HepG2 (cell line): ENCODE results near the gene CDK10. TPM values are rescaled to one million over a fixed set of nuclear protein-coding genes. Genes with fewer than 3 reads are reported as not detected.

Source experiments
- BRD4 ChIP-seq: sonication (generic); formaldehyde crosslinking; IDR thresholded peaks from 2 replicates; pipeline ENCODE4 v1.4.0; 2020; ENCODE audit warnings: missing genetic modification reagents
- CBX5 ChIP-seq: sonication (generic); formaldehyde crosslinking; IDR thresholded peaks from 2 replicates; pipeline ENCODE4 v1.4.0; 2020; ENCODE audit warnings: missing genetic modification reagents, borderline replicate concordance
- DPF2 ChIP-seq: sonication (generic); formaldehyde crosslinking; IDR thresholded peaks from 2 replicates; pipeline ENCODE4 v1.4.0; 2020; ENCODE audit warnings: mild to moderate bottlenecking, low read depth, missing genetic modification reagents, borderline replicate concordance
- ETV6 ChIP-seq: sonication (generic); formaldehyde crosslinking; conservative IDR thresholded peaks from 2 replicates; pipeline ENCODE4 v1.4.0; 2020; ENCODE audit warnings: missing genetic modification reagents
- KLF9 ChIP-seq: IDR thresholded peaks from 2 replicates; pipeline ENCODE4 v1.6.1; 2016; ENCODE audit warnings: low read depth
- MXD4 ChIP-seq: IDR thresholded peaks from 2 replicates; pipeline ENCODE4 v1.6.1; 2016; ENCODE audit warnings: mild to moderate bottlenecking, missing biosample characterization, missing genetic modification reagents
- RARA ChIP-seq: IDR thresholded peaks from 2 replicates; pipeline ENCODE4 v1.6.1; 2016; ENCODE audit warnings: missing genetic modification reagents, missing compliant biosample characterization
- SMARCC2 ChIP-seq: fragments of 450-650 bp; IDR thresholded peaks from 2 replicates; pipeline ENCODE4 v1.6.1; 2017; ENCODE audit warnings: antibody characterized with exemption, mild to moderate bottlenecking
- TOPORS ChIP-seq: sonication (generic); formaldehyde crosslinking; IDR thresholded peaks from 2 replicates; pipeline ENCODE4 v1.8.0; 2023; ENCODE audit warnings: mild to moderate bottlenecking, missing genetic modification reagents
- ZBTB42 ChIP-seq: sonication (generic); formaldehyde crosslinking; IDR thresholded peaks from 2 replicates; pipeline ENCODE4 v1.5.0; 2020; ENCODE audit warnings: mild to moderate bottlenecking, missing genetic modification reagents
- ZNF20 ChIP-seq: sonication (generic); formaldehyde crosslinking; IDR thresholded peaks from 2 replicates; pipeline ENCODE4 v1.4.0; 2020; ENCODE audit warnings: mild to moderate bottlenecking, moderate library complexity, missing genetic modification reagents
- ZNF34 ChIP-seq: sonication (generic); formaldehyde crosslinking; IDR thresholded peaks from 2 replicates; pipeline ENCODE4 v1.4.0; 2020; ENCODE audit warnings: mild to moderate bottlenecking, missing genetic modification reagents, borderline replicate concordance
- ZNF644 ChIP-seq: IDR thresholded peaks from 2 replicates; pipeline ENCODE4 v1.6.1; 2016; ENCODE audit warnings: low read depth
- ZSCAN30 ChIP-seq: sonication (generic); formaldehyde crosslinking; IDR thresholded peaks from 2 replicates; pipeline ENCODE4 v1.5.0; 2020; ENCODE audit warnings: mild to moderate bottlenecking, missing genetic modification reagents
- polyA plus RNA-seq, 8 experiments: library from polyadenylated mRNA; depleted of rRNA in 3 of 8; stranded (reverse) in 7 of 8; unstranded in 1 of 8; fragments of >200 nt; fragmentation: Illumina TruSeq in 4 of 8; extraction: Trizol in 4 of 8; gene quantifications; 2 replicates each; pipeline versions ENCODE4 v1.2.1 to v1.2.3, GENCODE V29; 2011 to 2016; ENCODE audit warnings: low read depth in 4 of 8, missing spikeins in 1 of 8, mixed read lengths in 1 of 8; ENCODE audit not compliant: insufficient read depth in 1 of 8
- total RNA-seq, 5 experiments: library from RNA; depleted of rRNA; stranded (reverse); fragments of >200 nt; fragmentation: Illumina TruSeq; extraction: Trizol; gene quantifications; 2 replicates each; pipeline ENCODE4 v1.2.3, GENCODE V29; 2016; ENCODE audit warnings: low read depth in 1 of 5
- TF ChIP-seq, protein P1 (sequence below): sonication (generic); formaldehyde crosslinking; IDR thresholded peaks from 2 replicates; pipeline ENCODE4 v1.9.0; 2022; ENCODE audit warnings: low read depth, missing genetic modification reagents
- TF ChIP-seq, protein P2 (sequence below): sonication (generic); formaldehyde crosslinking; IDR thresholded peaks from 2 replicates; pipeline ENCODE4 v1.8.1; 2023; ENCODE audit warnings: mild to moderate bottlenecking, missing genetic modification reagents
- TF ChIP-seq, protein P3 (sequence below): sonication (generic); formaldehyde crosslinking; conservative IDR thresholded peaks from 2 replicates; pipeline ENCODE4 v1.4.0; 2020; ENCODE audit warnings: mild to moderate bottlenecking, missing genetic modification reagents, moderate library complexity
- TF ChIP-seq, protein P4 (sequence below): sonication (generic); formaldehyde crosslinking; IDR thresholded peaks from 2 replicates; pipeline ENCODE4 v1.8.0; 2022; ENCODE audit warnings: mild to moderate bottlenecking, missing genetic modification reagents, moderate library complexity
- TF ChIP-seq, protein P5 (sequence below): sonication (generic); IDR thresholded peaks from 2 replicates; pipeline ENCODE4 v1.6.1; 2016; ENCODE audit warnings: low read depth, borderline replicate concordance

Gene CDK10
- total and polyA plus RNA-seq, 2 of the 13 experiments (the other 11 are each of a cell fraction or from before 2014, with no cell fraction given): 2.5 to 3.9 TPM

DNA sequence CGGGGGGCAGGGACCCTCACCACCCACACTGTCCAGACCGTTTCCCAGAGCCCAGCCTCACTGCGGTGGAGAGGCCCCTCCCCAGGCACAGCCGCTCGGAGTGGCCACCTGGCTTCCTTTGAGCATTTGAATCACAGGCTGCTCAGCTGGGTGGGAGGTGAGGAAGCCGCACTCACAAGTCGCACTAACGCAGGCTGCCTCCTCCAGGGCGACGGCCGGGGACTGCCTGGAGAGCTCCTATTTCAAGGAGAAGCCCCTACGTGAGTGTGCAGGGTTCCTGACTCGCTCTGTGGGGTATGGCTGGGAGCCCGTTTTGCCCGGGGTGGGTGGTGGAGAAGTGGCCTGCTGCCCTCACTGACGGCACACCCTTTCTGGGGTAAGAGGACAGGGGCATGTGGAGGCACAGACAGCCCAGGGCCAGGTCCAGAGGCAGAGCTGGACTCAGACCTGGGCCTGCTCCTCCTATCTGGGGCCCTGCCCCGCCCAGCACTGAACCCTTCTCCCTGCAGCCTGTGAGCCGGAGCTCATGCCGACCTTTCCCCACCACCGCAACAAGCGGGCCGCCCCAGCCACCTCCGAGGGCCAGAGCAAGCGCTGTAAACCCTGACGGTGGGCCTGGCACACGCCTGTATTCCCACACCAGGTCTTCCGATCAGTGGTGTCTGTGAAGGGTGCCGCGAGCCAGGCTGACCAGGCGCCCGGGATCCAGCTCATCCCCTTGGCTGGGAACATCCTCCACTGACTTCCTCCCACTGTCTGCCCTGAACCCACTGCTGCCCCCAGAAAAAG, 8.8 kb downstream of the CDK10 start (continued):
- TF ChIP-seq DPF2 (CRISPR knock-in tag): no peak
- no peak for TF ChIP-seq ZNF34
- TF ChIP-seq BRD4 (CRISPR knock-in tag): no peak
- TF ChIP-seq, protein P1, sequence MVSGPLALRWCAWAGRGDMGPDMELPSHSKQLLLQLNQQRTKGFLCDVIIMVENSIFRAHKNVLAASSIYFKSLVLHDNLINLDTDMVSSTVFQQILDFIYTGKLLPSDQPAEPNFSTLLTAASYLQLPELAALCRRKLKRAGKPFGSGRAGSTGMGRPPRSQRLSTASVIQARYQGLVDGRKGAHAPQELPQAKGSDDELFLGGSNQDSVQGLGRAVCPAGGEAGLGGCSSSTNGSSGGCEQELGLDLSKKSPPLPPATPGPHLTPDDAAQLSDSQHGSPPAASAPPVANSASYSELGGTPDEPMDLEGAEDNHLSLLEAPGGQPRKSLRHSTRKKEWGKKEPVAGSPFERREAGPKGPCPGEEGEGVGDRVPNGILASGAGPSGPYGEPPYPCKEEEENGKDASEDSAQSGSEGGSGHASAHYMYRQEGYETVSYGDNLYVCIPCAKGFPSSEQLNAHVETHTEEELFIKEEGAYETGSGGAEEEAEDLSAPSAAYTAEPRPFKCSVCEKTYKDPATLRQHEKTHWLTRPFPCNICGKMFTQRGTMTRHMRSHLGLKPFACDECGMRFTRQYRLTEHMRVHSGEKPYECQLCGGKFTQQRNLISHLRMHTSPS (CRISPR knock-in tag): no peak; the same call in 1 of the 2 replicates
- no peak for TF ChIP-seq RARA (CRISPR knock-in tag)
- TF ChIP-seq MXD4 (CRISPR knock-in tag): no peak
- no peak for TF ChIP-seq SMARCC2
- TF ChIP-seq, protein P2, sequence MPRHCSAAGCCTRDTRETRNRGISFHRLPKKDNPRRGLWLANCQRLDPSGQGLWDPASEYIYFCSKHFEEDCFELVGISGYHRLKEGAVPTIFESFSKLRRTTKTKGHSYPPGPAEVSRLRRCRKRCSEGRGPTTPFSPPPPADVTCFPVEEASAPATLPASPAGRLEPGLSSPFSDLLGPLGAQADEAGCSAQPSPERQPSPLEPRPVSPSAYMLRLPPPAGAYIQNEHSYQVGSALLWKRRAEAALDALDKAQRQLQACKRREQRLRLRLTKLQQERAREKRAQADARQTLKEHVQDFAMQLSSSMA: peak; percentile 29; the same call in 1 of the 2 replicates
- no peak for TF ChIP-seq ZSCAN30 (CRISPR knock-in tag)
- TF ChIP-seq KLF9: no peak
- peak; percentile 86; the same call in 1 of the 2 replicates for TF ChIP-seq TOPORS (CRISPR knock-in tag)
- TF ChIP-seq CBX5 (CRISPR knock-in tag): no peak
- 0 out of 2 replicates have a peak, but pooled peaks have one; percentile 70 for TF ChIP-seq ETV6
- no peak for TF ChIP-seq ZNF20
- TF ChIP-seq, protein P3, sequence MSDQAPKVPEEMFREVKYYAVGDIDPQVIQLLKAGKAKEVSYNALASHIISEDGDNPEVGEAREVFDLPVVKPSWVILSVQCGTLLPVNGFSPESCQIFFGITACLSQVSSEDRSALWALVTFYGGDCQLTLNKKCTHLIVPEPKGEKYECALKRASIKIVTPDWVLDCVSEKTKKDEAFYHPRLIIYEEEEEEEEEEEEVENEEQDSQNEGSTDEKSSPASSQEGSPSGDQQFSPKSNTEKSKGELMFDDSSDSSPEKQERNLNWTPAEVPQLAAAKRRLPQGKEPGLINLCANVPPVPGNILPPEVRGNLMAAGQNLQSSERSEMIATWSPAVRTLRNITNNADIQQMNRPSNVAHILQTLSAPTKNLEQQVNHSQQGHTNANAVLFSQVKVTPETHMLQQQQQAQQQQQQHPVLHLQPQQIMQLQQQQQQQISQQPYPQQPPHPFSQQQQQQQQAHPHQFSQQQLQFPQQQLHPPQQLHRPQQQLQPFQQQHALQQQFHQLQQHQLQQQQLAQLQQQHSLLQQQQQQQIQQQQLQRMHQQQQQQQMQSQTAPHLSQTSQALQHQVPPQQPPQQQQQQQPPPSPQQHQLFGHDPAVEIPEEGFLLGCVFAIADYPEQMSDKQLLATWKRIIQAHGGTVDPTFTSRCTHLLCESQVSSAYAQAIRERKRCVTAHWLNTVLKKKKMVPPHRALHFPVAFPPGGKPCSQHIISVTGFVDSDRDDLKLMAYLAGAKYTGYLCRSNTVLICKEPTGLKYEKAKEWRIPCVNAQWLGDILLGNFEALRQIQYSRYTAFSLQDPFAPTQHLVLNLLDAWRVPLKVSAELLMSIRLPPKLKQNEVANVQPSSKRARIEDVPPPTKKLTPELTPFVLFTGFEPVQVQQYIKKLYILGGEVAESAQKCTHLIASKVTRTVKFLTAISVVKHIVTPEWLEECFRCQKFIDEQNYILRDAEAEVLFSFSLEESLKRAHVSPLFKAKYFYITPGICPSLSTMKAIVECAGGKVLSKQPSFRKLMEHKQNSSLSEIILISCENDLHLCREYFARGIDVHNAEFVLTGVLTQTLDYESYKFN: peak; percentile 60
- TF ChIP-seq, protein P4, sequence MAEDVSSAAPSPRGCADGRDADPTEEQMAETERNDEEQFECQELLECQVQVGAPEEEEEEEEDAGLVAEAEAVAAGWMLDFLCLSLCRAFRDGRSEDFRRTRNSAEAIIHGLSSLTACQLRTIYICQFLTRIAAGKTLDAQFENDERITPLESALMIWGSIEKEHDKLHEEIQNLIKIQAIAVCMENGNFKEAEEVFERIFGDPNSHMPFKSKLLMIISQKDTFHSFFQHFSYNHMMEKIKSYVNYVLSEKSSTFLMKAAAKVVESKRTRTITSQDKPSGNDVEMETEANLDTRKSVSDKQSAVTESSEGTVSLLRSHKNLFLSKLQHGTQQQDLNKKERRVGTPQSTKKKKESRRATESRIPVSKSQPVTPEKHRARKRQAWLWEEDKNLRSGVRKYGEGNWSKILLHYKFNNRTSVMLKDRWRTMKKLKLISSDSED: no peak
- no peak for TF ChIP-seq ZNF644
- TF ChIP-seq, protein P5, sequence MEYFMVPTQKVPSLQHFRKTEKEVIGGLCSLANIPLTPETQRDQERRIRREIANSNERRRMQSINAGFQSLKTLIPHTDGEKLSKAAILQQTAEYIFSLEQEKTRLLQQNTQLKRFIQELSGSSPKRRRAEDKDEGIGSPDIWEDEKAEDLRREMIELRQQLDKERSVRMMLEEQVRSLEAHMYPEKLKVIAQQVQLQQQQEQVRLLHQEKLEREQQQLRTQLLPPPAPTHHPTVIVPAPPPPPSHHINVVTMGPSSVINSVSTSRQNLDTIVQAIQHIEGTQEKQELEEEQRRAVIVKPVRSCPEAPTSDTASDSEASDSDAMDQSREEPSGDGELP: peak; percentile 37; the same call in 1 of the 2 replicates
- no peak for TF ChIP-seq ZBTB42 (CRISPR knock-in tag)
